ENCODE measurements around the gene TUT7.

Gene TUT7

DNA sequence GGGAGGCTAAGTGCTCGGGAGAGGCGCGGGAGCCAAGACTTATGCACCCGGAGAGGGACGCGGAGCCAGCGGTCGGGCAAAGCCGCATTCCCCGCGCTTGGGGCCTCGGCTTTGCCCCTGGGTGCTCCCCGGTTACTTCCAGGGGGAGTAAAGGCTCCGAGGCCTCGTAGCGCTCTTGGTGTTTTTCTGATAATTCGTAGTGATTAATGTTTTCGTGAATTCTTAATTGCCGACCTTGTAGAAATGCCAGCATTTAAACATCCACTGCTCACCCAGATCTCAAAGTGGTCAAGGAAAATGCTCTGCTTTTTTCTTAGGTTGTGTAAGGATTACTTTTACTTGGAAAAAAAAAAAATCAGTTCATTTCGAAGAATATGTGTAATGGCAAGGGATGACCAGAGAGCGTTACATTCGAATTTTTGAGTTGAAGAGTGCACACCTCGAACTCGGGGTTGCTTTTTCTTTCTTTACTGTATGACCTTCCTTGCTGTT, 654 bp upstream of the TUT7 start:
- TF ChIP-seq TAF1 (IDR thresholded peaks at IDR 0.05; ENCODE audit: low read depth) (no peak), EGR1 (IDR thresholded peaks at IDR 0.05) (no peak), CEBPB (IDR thresholded peaks at IDR 0.05) (no peak)

DNA sequence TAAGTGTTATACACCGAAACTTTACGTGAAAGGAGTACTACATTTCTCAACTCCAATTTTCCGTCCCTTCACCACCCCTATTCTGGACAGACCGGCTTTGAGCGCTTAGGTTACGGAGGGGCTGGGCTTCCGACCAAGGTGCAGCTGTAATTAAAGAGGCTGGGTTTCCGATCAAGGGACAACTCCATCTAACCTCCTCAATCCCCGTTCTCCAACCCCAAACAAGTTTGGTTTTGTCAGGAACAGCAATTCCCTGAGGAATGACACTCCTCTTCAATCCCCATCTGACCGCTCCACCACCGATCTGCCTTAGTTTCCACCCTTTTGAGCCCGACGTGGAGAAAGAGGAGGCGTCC, 577 bp downstream of the TUT7 start:
- no peak for TF ChIP-seq RAD21 (IDR thresholded peaks at IDR 0.05; ENCODE audit: low read depth)
- TF ChIP-seq, protein P1, sequence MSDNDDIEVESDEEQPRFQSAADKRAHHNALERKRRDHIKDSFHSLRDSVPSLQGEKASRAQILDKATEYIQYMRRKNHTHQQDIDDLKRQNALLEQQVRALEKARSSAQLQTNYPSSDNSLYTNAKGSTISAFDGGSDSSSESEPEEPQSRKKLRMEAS (IDR thresholded peaks at IDR 0.05): no peak
- no peak for TF ChIP-seq CEBPB (IDR thresholded peaks at IDR 0.05)
- TF ChIP-seq, protein P2, sequence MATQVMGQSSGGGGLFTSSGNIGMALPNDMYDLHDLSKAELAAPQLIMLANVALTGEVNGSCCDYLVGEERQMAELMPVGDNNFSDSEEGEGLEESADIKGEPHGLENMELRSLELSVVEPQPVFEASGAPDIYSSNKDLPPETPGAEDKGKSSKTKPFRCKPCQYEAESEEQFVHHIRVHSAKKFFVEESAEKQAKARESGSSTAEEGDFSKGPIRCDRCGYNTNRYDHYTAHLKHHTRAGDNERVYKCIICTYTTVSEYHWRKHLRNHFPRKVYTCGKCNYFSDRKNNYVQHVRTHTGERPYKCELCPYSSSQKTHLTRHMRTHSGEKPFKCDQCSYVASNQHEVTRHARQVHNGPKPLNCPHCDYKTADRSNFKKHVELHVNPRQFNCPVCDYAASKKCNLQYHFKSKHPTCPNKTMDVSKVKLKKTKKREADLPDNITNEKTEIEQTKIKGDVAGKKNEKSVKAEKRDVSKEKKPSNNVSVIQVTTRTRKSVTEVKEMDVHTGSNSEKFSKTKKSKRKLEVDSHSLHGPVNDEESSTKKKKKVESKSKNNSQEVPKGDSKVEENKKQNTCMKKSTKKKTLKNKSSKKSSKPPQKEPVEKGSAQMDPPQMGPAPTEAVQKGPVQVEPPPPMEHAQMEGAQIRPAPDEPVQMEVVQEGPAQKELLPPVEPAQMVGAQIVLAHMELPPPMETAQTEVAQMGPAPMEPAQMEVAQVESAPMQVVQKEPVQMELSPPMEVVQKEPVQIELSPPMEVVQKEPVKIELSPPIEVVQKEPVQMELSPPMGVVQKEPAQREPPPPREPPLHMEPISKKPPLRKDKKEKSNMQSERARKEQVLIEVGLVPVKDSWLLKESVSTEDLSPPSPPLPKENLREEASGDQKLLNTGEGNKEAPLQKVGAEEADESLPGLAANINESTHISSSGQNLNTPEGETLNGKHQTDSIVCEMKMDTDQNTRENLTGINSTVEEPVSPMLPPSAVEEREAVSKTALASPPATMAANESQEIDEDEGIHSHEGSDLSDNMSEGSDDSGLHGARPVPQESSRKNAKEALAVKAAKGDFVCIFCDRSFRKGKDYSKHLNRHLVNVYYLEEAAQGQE (IDR thresholded peaks at IDR 0.05; ENCODE audit: low read depth): no peak
- no peak for TF ChIP-seq CREB1 (IDR thresholded peaks at IDR 0.05; ENCODE audit: low read depth)
- no peak for TF ChIP-seq TCF12 (IDR thresholded peaks at IDR 0.05; ENCODE audit: low read depth)
- no peak for TF ChIP-seq ZBTB7A (IDR thresholded peaks at IDR 0.05; ENCODE audit: low read depth)
- no peak for TF ChIP-seq EGR1 (IDR thresholded peaks at IDR 0.05)
- TF ChIP-seq NFIC (IDR thresholded peaks at IDR 0.05): no peak
- TF ChIP-seq, protein P3, sequence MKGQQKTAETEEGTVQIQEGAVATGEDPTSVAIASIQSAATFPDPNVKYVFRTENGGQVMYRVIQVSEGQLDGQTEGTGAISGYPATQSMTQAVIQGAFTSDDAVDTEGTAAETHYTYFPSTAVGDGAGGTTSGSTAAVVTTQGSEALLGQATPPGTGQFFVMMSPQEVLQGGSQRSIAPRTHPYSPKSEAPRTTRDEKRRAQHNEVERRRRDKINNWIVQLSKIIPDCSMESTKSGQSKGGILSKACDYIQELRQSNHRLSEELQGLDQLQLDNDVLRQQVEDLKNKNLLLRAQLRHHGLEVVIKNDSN (IDR thresholded peaks at IDR 0.05): no peak
- no peak for TF ChIP-seq TAF1 (IDR thresholded peaks at IDR 0.05; ENCODE audit: low read depth)

DNA sequence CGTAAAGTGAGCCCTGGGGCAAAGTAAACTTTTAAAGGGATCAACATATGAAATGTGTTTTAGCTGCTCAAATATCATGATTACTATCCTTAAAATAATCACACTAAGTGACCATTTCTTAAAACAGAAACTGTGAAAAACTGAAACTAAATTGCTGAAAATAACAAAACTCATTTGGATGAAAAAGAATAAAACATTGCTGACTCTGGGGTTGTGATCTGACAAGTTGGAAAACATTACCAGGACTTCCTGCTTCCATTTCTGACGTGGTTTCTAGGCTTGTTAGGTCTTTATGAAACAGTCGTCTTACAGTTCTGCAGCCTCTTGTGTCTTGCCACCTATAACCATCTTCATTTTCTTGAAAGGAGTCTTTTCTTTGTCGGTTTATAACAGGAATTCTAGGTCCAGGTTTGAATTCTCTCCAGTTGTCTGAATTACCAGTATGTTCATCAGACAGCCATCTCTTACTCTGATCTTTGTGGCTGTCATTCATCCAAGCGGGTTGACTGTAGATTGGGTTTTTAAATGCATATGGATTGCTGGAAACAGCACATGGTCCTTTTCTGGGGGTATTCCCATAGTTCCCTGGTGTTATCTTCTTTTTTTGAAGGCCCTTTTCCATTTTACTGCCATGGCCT, 1.7 kb downstream of the TUT7 start:
- TF ChIP-seq, protein P1 (IDR thresholded peaks at IDR 0.05): no peak
- TF ChIP-seq NFIC (IDR thresholded peaks at IDR 0.05) (no peak), CEBPB (IDR thresholded peaks at IDR 0.05) (no peak), FOXM1 (IDR thresholded peaks at IDR 0.05; ENCODE audit: borderline replicate concordance, low read depth) (no peak), ZBTB7A (IDR thresholded peaks at IDR 0.05; ENCODE audit: low read depth) (no peak)

DNA sequence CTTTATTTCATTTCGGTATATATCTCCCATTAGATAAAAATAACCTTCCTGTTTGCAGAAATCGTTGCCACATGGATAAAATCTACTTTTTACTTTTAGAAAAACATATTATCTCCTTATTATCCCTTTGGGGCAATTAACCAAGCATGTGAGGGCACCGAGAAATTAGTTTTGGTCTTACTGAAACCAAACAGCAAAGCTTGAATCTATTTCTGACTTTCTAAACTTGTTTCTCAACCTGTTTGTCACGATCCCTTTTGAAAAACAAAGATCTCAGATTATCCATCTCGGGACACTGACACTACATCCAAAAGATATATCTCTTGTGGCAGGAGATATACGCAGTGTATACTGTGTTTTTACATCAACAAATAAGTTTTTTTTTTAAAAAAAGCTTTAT, 2.3 kb downstream of the TUT7 start:
- TF ChIP-seq FOXM1 (IDR thresholded peaks at IDR 0.05; ENCODE audit: borderline replicate concordance, low read depth) (no peak), EGR1 (IDR thresholded peaks at IDR 0.05) (no peak), RAD21 (IDR thresholded peaks at IDR 0.05; ENCODE audit: low read depth) (no peak)
- TF ChIP-seq, protein P3 (IDR thresholded peaks at IDR 0.05): no peak
- TF ChIP-seq, protein P2 (IDR thresholded peaks at IDR 0.05; ENCODE audit: low read depth): no peak

DNA sequence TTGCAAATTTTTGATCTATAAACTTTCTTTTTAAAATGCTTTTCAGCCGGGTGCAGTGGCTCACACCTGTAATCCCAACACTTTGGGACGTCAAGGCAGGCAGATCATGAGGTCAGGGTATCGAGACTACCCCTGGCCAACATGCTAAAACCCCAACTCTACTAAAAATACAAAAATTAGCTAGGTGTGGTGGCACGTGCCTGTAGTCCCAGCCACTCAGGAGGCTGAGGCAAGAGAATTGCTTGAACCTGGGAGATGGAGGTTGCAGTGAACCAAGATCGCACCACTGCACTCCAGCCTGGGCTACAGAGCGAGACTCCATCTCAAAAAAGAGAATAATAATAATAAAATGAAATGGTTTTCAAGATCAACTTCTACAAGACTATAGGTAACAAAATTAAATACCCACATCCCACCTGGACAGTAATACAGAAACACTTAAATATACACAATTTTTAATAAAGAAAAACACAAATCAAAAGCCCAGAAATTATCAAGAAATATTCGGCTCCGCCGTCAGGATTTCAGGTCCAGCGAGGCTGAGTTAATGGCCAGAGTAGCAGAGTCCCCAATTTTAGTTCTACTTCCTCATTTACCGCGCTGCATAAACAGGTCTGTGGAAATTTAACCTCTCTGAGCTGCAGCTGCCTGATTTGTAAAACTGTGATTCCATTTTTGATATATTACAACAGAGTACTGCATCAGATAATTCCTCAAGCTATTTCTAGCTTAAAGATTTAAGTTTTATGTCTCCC, 4.0 kb downstream of the TUT7 start:
- TF ChIP-seq TEAD4 (IDR thresholded peaks at IDR 0.05): no peak
- TF ChIP-seq, protein P1 (IDR thresholded peaks at IDR 0.05): no peak
- no peak for TF ChIP-seq YY1 (IDR thresholded peaks at IDR 0.05; ENCODE audit: low read depth)
- no peak for TF ChIP-seq CEBPB (IDR thresholded peaks at IDR 0.05)
- no peak for TF ChIP-seq FOXM1 (IDR thresholded peaks at IDR 0.05; ENCODE audit: borderline replicate concordance, low read depth)
- TF ChIP-seq TCF12 (IDR thresholded peaks at IDR 0.05; ENCODE audit: low read depth): no peak
- TF ChIP-seq TAF1 (IDR thresholded peaks at IDR 0.05; ENCODE audit: low read depth): no peak
- TF ChIP-seq, protein P3 (IDR thresholded peaks at IDR 0.05): no peak
- no peak for TF ChIP-seq EGR1 (IDR thresholded peaks at IDR 0.05)
- no peak for TF ChIP-seq ZBTB7A (IDR thresholded peaks at IDR 0.05; ENCODE audit: low read depth)
- TF ChIP-seq RAD21 (IDR thresholded peaks at IDR 0.05; ENCODE audit: low read depth): no peak
- no peak for TF ChIP-seq EP300 (IDR thresholded peaks at IDR 0.05; ENCODE audit: borderline replicate concordance)
- TF ChIP-seq CREB1 (IDR thresholded peaks at IDR 0.05; ENCODE audit: low read depth): no peak
- no peak for TF ChIP-seq NFIC (IDR thresholded peaks at IDR 0.05)
